ENCODE measurements around the gene HHIP. TPM values are rescaled to one million over a fixed set of nuclear protein-coding genes. Genes with fewer than 3 reads are reported as not detected.

Gene HHIP, protein sequence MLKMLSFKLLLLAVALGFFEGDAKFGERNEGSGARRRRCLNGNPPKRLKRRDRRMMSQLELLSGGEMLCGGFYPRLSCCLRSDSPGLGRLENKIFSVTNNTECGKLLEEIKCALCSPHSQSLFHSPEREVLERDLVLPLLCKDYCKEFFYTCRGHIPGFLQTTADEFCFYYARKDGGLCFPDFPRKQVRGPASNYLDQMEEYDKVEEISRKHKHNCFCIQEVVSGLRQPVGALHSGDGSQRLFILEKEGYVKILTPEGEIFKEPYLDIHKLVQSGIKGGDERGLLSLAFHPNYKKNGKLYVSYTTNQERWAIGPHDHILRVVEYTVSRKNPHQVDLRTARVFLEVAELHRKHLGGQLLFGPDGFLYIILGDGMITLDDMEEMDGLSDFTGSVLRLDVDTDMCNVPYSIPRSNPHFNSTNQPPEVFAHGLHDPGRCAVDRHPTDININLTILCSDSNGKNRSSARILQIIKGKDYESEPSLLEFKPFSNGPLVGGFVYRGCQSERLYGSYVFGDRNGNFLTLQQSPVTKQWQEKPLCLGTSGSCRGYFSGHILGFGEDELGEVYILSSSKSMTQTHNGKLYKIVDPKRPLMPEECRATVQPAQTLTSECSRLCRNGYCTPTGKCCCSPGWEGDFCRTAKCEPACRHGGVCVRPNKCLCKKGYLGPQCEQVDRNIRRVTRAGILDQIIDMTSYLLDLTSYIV
- total RNA-seq = under 1 TPM; 0.79 to 0.90 TPM
- long read RNA-seq, donor 1 = 0 reads
- long read RNA-seq, donor 2, full-length matches to known transcripts = 3 of 4 reads
- long read RNA-seq, donor 2, partial matches to known transcripts = 0 of 4 reads
- long read RNA-seq, donor 2, other reads (novel, unspliced or antisense) = 1 of 4 reads

DNA sequence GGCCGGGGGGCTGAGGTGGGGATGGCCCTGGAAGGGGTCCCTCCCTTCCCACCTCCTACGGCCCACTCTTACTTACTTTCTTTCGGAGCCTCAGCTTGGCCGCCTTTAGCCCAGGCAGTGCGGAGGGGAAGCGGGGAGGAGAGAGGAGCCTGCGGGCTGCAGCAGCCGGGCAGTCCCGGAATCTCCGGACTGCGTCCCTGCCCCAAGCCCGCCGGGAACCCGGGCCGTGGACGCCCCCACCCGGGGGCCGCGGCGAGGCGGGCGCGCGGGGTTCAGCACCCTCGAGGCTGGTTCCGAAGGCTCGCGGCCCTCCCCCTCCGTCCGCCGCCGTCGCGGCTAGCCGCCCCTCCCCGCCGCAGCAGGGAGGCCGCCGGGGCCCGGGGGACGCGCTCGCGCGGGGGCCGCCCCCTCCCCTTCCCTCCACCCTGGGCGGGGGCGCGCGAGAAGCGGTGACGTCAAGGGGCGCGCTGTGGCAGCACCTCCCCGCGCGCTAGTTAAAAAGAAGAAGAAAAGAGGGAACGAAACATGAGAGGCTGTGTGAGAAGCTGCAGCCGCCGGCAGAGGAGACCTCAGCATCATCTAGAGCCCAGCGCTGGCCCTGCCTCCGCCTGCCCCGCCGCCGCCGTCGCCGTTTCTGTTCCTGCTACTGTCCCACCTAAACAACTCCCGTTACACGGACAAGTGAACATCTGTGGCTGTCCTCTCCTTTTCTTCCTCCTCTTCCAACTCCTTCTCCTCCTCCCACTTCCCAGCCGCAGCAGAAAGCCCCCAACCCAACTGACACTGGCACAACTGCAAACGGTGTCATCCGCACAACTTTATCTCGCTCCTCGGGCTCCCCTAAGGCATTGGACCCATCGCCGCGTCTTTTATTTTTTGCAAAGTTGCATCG lies at the start of gene HHIP:
Gene HHIP, plus strand, starts transcription at position 526 of the 892 bp plus-strand sequence. CDS start 520 bp downstream, outside the sequence.
- DNase-seq (ENCODE audit: low spot score) = peak; percentile 80

DNA sequence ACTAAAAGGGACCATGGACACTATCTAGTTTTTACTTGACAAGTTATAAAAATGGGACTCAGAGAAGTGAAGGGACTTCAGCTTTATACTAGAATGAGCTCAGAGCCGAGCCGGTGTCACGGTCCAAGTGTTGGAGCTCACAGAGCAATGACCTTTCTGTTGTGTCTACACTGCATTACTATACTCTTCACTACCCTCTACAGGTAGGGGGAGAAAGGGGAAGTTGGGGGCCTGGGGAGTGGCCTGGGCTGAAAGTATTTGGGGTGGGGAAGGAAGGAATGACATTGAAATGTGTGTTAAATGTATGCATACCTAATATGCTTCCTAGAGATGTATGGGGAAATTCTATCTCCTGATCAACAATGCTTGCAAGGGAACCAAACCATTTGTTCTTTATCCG lies 48.8 kb upstream of the HHIP start:
- DNase-seq (ENCODE audit: low spot score) = no peak
- intact Hi-C loops (cut with DNase I) = no loop called here

More for the DNA sequence above, at the start of gene HHIP:
- intact Hi-C loops (cut with DNase I) = no loop called here

GRCh38 chr4:144599621-144600020 lies 46.3 kb upstream of the HHIP start:
- intact Hi-C loops (cut with DNase I) = no loop called here
- DNase-seq (ENCODE audit: low spot score) = no peak

DNA sequence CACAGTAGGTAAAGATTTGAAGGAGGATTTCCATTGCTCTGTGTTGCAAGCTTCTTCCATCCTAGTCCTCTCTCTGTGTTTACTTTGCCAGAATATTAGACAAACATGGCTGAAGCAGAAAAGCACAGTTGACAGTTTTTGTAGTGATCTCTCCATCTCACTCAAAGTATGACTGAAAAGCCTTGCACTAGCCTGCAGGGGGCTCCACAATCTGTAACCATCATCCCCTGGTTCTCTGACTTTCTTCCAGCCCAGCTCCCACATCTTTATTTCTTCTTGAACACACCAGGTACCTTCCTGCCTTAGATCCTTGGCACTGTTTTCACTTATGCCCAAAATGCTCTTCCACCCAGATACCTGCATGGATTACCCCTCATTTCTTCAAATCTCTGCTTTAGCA lies 34.1 kb upstream of the HHIP start:
- intact Hi-C loops (cut with DNase I) = no loop called here

DNA sequence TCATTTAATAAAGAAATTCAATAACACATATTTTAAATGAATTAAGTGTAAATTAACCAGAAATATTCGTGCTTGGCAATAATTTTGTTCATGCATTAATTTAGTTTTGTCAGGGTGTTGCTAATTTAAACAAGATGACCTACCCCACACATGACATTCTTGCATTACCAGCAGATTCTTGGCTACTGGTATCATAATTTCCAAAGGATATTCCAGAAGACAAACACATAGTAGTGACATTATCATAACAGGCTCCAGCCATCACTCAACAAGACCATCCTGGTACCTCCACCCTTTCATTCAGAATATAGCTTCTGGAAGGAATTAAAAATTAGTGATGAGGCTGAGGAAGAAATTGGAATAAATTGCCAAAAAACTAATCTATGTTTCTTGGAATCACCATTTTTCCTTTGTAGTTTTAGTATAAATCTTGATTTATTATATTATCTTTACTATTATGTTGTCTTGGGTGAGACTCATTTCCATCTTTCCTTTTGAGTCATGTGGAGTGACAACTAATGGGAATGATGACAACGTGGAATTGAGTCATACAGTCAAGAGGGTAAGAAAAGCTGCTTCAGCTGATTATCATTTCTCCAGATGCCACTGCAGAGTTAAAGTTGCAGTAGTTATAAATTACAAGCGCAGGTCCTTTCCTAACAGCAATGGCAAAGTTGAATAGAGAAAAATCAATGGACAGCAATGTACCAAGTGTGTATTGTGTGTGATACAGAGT lies 30.9 kb upstream of the HHIP start:
- no peak for DNase-seq (ENCODE audit: low spot score)
- intact Hi-C loops (cut with DNase I) = no loop called here

More for the DNA sequence above, 34.1 kb upstream of the HHIP start:
- no peak for DNase-seq (ENCODE audit: low spot score)

DNA sequence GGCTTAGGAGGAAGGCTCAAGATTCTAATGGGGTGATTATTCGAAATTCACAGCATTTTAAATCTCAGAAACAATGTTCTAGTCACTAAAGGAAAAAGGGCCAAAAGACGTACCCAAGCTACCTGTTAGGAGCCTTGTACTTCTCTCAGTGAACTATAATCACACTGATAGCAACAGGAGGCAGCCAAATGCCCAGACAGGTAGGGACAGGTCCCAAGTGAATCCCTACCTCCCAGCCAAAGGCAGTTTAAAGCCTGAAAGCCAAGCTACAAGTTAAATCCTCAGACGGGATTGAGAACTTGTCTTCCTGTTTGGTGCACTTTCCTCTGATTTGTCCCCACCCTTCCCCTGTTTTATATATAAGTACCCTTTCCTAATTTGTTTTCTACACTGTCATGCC lies 24.3 kb upstream of the HHIP start:
- intact Hi-C loops (cut with DNase I) = no loop called here
- no peak for DNase-seq (ENCODE audit: low spot score)

GRCh38 chr4:144627663-144628076 lies 18.3 kb upstream of the HHIP start:
- intact Hi-C loops (cut with DNase I) = no loop called here
- no peak for DNase-seq (ENCODE audit: low spot score)

- no peak for DNase-seq (ENCODE audit: low spot score)
- intact Hi-C loops (cut with DNase I) = no loop called here
Observed at GRCh38 chr4:144633215-144633614, 12.7 kb upstream of the HHIP start.

- DNase-seq (ENCODE audit: low spot score) = no peak
- intact Hi-C loops (cut with DNase I) = no loop called here
Observed at GRCh38 chr4:144634978-144635747, 10.8 kb upstream of the HHIP start.

DNA sequence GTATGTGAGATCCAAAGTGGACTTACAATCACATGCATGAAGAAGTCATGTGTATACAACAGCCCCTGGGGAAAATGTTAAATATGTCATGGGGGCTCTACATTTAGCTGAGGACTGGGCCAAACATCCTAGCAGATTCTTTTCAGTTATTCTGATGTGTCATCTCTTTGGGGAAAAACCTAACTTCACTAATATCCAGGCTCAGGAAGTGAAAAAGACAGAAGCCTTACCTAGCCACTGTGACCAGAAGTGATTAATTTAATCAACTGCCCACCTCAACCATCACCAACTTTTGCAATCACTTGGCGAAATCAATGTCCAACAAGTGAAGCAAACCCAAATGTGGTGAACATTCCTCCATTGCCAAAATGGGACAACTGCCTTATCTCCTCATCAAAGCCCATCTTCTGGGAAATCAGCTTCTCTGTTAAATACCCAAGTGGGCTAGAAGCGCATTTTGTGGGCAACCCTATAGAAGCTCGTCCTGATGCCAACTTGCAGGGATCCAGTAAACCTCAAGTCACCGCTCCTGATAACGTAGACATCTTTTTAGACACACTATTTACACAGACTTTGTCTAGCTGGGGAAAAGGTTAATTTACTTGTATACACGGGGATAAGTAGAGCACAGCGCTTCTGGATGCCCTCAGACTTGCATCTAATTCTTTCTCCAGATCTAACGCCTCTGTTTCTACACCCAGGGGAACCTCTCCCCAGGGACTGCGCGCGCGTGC lies 1.4 kb upstream of the HHIP start:
- intact Hi-C loops (cut with DNase I) = no loop called here
- DNase-seq (ENCODE audit: low spot score) = no peak

- intact Hi-C loops (cut with DNase I) = no loop called here
- DNase-seq (ENCODE audit: low spot score) = peak; percentile 80
Observed at GRCh38 chr4:144645102-144645630, 790 bp upstream of the HHIP start.

DNA sequence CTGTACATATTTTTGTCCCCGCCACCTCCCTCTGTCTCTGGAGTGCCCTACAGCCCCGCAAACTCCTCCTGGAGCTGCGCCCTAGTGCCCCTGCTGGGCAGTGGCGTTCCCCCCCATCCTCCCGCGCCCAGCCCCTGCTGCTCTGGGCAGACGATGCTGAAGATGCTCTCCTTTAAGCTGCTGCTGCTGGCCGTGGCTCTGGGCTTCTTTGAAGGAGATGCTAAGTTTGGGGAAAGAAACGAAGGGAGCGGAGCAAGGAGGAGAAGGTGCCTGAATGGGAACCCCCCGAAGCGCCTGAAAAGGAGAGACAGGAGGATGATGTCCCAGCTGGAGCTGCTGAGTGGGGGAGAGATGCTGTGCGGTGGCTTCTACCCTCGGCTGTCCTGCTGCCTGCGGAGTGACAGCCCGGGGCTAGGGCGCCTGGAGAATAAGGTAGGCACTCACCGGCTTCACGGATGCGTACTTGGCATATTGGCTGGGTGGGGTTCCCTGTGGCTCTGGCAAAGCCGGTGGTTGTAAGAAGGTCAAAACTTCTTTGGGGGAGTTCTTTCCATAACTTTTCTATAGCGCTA lies 653 bp downstream of the HHIP start:
- intact Hi-C loops (cut with DNase I) = no loop called here
- no peak for DNase-seq (ENCODE audit: low spot score)

DNA sequence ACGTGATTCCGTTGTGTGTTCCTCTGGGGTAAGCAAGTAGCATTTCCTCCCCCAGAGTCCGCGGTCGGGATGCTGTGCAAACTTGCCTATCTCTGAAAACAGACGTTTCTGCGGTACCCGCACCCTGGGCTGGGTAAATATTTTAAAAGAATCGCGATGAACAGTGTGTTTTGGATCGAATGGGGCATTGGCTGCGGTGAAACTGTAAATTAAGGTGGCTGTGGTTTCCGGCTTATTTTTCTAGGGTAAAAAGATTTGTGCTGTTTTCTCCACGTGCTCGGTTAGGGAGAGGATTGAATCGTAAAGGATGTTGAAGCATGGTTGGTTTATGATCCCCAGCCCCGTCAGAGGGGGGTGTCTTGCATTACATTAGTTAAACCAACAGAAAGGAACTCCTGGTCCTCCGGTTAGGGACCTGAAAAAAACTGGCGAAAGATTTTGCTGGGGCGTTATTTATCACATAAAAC lies 1.2 kb downstream of the HHIP start:
- no peak for DNase-seq (ENCODE audit: low spot score)
- intact Hi-C loops (cut with DNase I) = no loop called here

DNA sequence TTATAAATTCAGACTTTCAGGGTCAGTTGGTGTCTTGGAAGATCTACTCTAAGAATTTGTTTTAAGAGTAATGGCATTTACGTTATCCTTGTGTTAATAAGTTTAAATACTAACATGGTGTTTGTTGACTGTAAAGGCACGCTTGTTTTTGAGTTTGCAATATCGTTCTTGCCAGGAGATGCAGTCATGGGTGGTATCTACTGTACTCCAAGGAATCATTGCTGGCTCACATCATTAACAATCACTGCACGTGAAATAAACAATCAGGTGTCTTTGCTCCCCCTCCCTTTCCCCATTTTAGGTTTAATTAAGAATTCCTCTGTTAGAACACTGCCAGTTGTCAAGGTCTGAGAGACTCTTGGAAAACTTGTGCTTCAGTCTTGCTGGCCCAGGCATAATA lies 1.6 kb downstream of the HHIP start:
- intact Hi-C loops (cut with DNase I) = no loop called here
- DNase-seq (ENCODE audit: low spot score) = no peak

DNA sequence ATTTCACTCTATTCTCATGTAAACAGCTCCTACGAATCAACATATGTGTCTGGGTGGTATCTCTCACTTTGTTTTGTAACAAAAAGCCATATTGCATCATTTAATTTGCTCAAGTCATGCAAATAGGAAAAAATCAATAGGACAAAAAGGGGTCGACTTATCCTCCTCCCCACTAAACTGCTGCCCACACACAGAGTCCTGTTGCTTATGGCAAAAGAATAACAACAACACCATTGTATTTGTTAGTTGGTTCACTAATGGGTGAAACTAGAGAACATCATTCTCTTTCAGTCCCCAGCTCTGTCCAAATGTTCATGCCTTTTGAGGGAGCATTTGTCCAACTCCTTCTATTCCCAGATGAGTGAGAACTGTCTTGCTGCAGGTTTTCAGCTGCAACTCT lies 2.1 kb downstream of the HHIP start:
- DNase-seq (ENCODE audit: low spot score) = no peak
- intact Hi-C loops (cut with DNase I) = no loop called here

- intact Hi-C loops (cut with DNase I) = loop anchor here in 1 of 2 donors (5.0 kb wide), 1 partner anchor 363 kb away; no protein-coding TSS in a partner anchor
- no peak for DNase-seq (ENCODE audit: low spot score)
Observed at GRCh38 chr4:144649646-144650045, 3.7 kb downstream of the HHIP start.

Measured in posterior vena cava (tissue), 2 donors.